Naive thymus-derived CD8-positive, alpha-beta T cell (primary cell): Measurements from ENCODE around the gene DEUP1. TPM values are rescaled to one million over a fixed set of nuclear protein-coding genes. Genes with fewer than 3 reads are reported as not detected.

Experiments
- ATAC-seq, 2 donors: fragments of 150-1000 bp; cut with Tn5 transposase in 1 of 2; sonication (Bioruptor Pico), chemical (Tn5 transposase) in 1 of 2; 1 replicate in 1 of 2; 2 replicates in 1 of 2; pipeline ENCODE4 v1.10.0; 2021; ENCODE audit warnings: mild to moderate bottlenecking in 2 of 2, moderate library complexity in 2 of 2
- POLR2A ChIA-PET: fragments of 350-600 bp; sonication (Branson Sonifier 250); formaldehyde crosslinking; loops from one replicate; lab custom pipeline; 2021; ENCODE audit warnings: antibody characterized with exemption; lab: Charles Lee
- DNase-seq, 10 donors: peaks; one replicate each; pipeline versions ENCODE4 v3.0.0 to v3.0.0-alpha.2; 2020 to 2022
- H3K27ac Mint-ChIP-seq, 10 donors: one replicate each; pipeline ENCODE4 v1.8.0; 2020 to 2022; ENCODE audit warnings: mild to moderate bottlenecking in 10 of 10, mixed read lengths in 10 of 10, moderate library complexity in 4 of 10, inconsistent platforms in 1 of 10
- H3K27me3 Mint-ChIP-seq, 5 donors: one replicate each; pipeline ENCODE4 v1.8.0; 2021 to 2022; ENCODE audit warnings: mixed read lengths in 5 of 5
- H3K36me3 Mint-ChIP-seq, 3 donors: one replicate each; pipeline ENCODE4 v1.8.0; 2020 to 2022; ENCODE audit warnings: mixed read lengths in 3 of 3, mild to moderate bottlenecking in 2 of 3, inconsistent platforms in 1 of 3
- H3K4me1 Mint-ChIP-seq, 4 donors: one replicate each; pipeline ENCODE4 v1.8.0; 2021 to 2022; ENCODE audit warnings: mixed read lengths in 4 of 4
- H3K4me3 Mint-ChIP-seq, 10 donors: one replicate each; pipeline ENCODE4 v1.8.0; 2020 to 2022; ENCODE audit warnings: mild to moderate bottlenecking in 10 of 10, mixed read lengths in 10 of 10, moderate library complexity in 6 of 10, inconsistent platforms in 1 of 10
- H3K9me3 Mint-ChIP-seq, 9 donors: one replicate each; pipeline ENCODE4 v1.8.0; 2020 to 2022; ENCODE audit warnings: mixed read lengths in 9 of 9, mild to moderate bottlenecking in 3 of 9, inconsistent platforms in 1 of 9, moderate library complexity in 1 of 9
- polyA plus RNA-seq, 3 donors: library from polyadenylated mRNA; unstranded; fragments of 300-500 nt; fragmentation: Illumina TruSeq; gene quantifications; one replicate each; pipeline ENCODE4 v1.2.3, GENCODE V29; 2021
- total RNA-seq, 8 experiments: library from RNA in 2 of 8; stranded (reverse) in 2 of 8; gene quantifications; one replicate each; pipeline ENCODE4 v1.2.3 and lab custom pipeline; 2021 to 2026

Gene DEUP1
- total and polyA plus RNA-seq, 5 experiments from 2014 or later: not detected

DNA sequence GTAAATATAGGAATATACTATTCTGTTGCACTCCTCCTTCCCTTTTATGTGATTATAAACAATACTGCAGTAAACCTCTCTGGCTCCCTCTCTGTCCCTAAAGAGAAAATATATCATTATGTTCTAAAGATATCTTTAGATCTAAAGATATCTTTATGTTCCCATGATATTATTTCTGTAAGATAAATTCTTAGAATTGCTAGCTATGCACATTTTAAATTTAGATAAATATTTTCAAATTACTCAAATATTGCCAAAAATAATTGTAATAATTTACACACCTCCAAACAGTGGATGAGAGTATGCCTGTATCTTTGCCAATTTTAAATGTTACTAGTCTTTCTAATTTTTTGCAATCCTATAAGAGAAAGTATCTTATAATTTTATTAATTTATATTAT, 10.3 kb upstream of the DEUP1 start:
- DNase-seq (no peak), ATAC-seq (no peak)
- H3K27me3 Mint-ChIP-seq: peaks cover 5 to 25% (median 13%) of the 10 kb centered on the region in 5 donors
- POLR2A ChIA-PET: no interaction called here
- no peak overlapping the region for H3K4me3 Mint-ChIP-seq
- H3K36me3 Mint-ChIP-seq: peaks cover 0 to 25% (median 2%) of the 10 kb centered on the region in 3 donors
- H3K9me3 Mint-ChIP-seq: peaks cover 12 to 44% (median 18%) of the 10 kb centered on the region in 9 donors
- H3K4me1 Mint-ChIP-seq: no peaks in the 10 kb centered on the region
- no peak overlapping the region for H3K27ac Mint-ChIP-seq

GRCh38 chr11:93322207-93322606, 8.3 kb upstream of the DEUP1 start:
- ATAC-seq: no peak
- DNase-seq: no peak
- peaks cover 0 to 8% (median 2%) of the 10 kb centered on the region in 3 donors for H3K36me3 Mint-ChIP-seq
- no peak overlapping the region for H3K27ac Mint-ChIP-seq
- peaks cover 5 to 25% (median 12%) of the 10 kb centered on the region in 5 donors for H3K27me3 Mint-ChIP-seq
- no peaks in the 10 kb centered on the region for H3K4me1 Mint-ChIP-seq
- H3K4me3 Mint-ChIP-seq: no peak overlapping the region
- POLR2A ChIA-PET: no interaction called here
- H3K9me3 Mint-ChIP-seq: peaks cover 4 to 24% (median 12%) of the 10 kb centered on the region in 9 donors

DNA sequence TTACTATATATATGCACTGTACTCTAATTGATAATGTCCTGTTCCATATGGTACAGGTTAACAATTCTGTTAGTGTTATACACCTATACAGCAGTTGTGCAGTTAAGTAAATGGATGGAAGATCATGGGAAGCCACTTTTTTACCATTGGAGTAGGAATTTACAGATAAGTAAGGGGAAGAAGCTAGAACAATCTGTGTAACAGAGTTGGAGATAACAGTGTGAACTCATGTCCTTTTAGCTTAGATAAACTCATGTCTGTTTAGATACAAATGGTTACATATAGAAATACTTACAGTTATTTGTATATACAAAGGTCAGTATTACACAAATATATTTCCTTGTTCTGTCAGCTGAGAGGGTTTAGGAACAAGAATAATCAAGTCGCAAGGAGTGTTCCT, 6.8 kb upstream of the DEUP1 start:
- H3K4me3 Mint-ChIP-seq: no peak overlapping the region
- peaks cover 0 to 8% (median 2%) of the 10 kb centered on the region in 3 donors for H3K36me3 Mint-ChIP-seq
- no peak for ATAC-seq
- POLR2A ChIA-PET: no interaction called here
- no peak for DNase-seq
- H3K27me3 Mint-ChIP-seq: peaks cover 8 to 27% (median 16%) of the 10 kb centered on the region in 5 donors
- no peaks in the 10 kb centered on the region for H3K4me1 Mint-ChIP-seq
- H3K9me3 Mint-ChIP-seq: peaks cover 4 to 12% (median 8%) of the 10 kb centered on the region in 9 donors
- no peak overlapping the region for H3K27ac Mint-ChIP-seq

DNA sequence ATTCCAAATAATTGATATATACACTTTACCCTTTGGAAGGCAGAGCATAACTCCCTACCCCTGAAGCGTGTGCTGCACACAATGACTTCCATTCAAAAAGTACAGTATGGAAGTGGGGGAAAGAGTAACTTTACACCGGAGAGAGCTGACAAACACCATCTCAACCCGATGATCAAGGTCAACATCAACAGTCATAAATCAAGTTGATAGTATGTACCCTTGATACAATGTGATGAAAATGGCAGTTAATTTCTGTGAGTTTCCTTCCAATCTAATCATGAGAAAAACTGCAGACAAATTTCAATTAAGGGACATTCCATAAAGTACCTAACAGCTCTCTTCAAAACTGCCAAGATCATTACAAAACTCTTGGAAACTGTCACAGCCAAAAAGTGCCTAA, 6.0 kb upstream of the DEUP1 start:
- no peak for DNase-seq
- Mint-ChIP-seq H3K4me3 (no peak overlapping the region), H3K4me1 (no peaks in the 10 kb centered on the region), H3K9me3 (peaks cover under 1 to 4% (median 2%) of the 10 kb centered on the region in 9 donors), H3K27me3 (peaks cover 14 to 27% (median 15%) of the 10 kb centered on the region in 5 donors), H3K36me3 (peaks cover 0 to 6% (median 0%) of the 10 kb centered on the region in 3 donors), H3K27ac (no peak overlapping the region)
- POLR2A ChIA-PET: no interaction called here
- ATAC-seq: no peak

DNA sequence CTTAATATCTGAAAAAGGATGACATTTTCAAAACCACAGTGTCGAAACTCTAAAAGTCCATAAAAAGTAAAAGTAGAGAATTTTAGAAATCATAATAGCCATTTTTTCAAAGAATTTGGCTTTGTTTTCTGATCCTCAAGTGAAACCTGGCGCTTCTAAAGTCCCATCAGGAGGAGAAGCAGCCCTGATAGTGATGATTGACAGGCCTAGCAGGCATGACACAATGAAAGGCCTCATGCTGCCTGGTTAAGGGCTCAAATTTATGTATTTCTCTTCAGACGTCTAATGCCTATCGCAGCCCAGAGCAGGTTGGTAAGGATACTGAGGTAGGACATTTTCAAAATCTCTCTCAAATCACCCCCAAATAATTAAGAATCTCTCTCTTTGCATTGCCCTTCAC, 3.9 kb upstream of the DEUP1 start:
- H3K9me3 Mint-ChIP-seq: peaks cover 0 to 2% (median 0%) of the 10 kb centered on the region in 9 donors

GRCh38 chr11:93329936-93330445, 551 bp upstream of the DEUP1 start:
- peak overlapping the region in 7 of 10 donors; percentile 23 to 58 (median 41) for H3K4me3 Mint-ChIP-seq
- no peak for DNase-seq
- peaks cover 34 to 66% (median 40%) of the 10 kb centered on the region in 5 donors for H3K27me3 Mint-ChIP-seq
- no peak for ATAC-seq
- peaks cover 0 to 2% (median 0%) of the 10 kb centered on the region in 9 donors for H3K9me3 Mint-ChIP-seq
- H3K4me1 Mint-ChIP-seq: peaks cover 2 to 7% (median 6%) of the 10 kb centered on the region in 4 donors
- POLR2A ChIA-PET: no interaction called here
- H3K36me3 Mint-ChIP-seq: peaks cover 0 to 13% (median 0%) of the 10 kb centered on the region in 3 donors
- no peak overlapping the region for H3K27ac Mint-ChIP-seq

More for the DNA sequence above, 3.9 kb upstream of the DEUP1 start:
- Mint-ChIP-seq H3K4me1 (peaks cover 2 to 7% (median 6%) of the 10 kb centered on the region in 4 donors), H3K36me3 (peaks cover 0 to 13% (median 0%) of the 10 kb centered on the region in 3 donors), H3K27me3 (peaks cover 25 to 47% (median 29%) of the 10 kb centered on the region in 5 donors), H3K27ac (no peak overlapping the region), H3K4me3 (no peak overlapping the region)
- POLR2A ChIA-PET: no interaction called here
- ATAC-seq: no peak
- DNase-seq: no peak

DNA sequence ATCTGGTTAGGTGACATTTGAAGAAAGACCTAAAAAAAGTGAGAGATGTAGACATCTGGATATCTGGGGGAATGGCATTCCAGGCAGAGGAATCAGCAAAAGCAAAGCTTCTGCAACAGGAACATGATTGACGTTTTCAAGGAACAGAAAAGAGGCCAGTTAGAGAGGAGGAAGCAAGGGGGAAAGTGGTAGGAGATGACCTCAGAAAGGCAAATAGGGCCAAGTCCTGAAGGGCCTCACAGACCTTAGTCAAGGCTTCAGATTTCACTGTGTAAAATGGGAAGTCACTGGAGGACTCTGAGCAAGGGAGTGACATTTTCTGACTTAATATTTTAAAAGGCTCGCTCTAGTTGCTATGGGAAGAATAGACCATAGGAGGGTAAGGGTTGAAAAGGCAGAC, 9.7 kb downstream of the DEUP1 start:
- Mint-ChIP-seq H3K4me1 (no peaks in the 10 kb centered on the region), H3K27me3 (peaks cover 0 to 12% (median 3%) of the 10 kb centered on the region in 5 donors), H3K27ac (no peak overlapping the region), H3K9me3 (no peaks in the 10 kb centered on the region), H3K4me3 (no peak overlapping the region), H3K36me3 (no peaks in the 10 kb centered on the region)
- ATAC-seq: no peak
- DNase-seq: no peak
- POLR2A ChIA-PET: no interaction called here

DNA sequence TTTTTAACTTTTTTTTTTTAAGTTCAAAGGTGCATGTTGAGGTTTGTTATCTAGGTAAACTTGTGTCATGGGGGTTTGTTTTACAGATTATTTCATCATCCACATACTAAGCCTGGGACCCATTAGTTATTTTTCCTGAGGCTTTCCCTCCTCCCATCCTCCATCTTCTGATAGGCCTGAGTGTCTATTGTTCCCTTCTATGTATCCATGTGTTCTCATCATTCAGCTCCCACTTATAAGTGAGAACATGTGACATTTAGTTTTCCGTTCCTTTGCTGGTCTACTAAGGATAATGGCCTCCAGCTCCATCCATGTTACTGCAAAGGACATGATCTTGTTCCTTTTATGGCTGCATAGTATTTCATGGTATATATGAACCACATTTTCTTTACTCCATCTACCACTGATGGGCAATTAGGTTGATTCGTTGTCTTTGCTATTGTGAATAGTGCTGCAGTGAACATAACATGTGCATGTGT, 14.4 kb downstream of the DEUP1 start:
- POLR2A ChIA-PET: no interaction called here
- Mint-ChIP-seq H3K27ac (no peak overlapping the region), H3K36me3 (no peaks in the 10 kb centered on the region), H3K27me3 (peaks cover 3 to 15% (median 5%) of the 10 kb centered on the region in 5 donors), H3K4me1 (no peaks in the 10 kb centered on the region), H3K9me3 (no peaks in the 10 kb centered on the region), H3K4me3 (no peak overlapping the region)
- DNase-seq (no peak), ATAC-seq (no peak)

GRCh38 chr11:93348930-93349329, 18.4 kb downstream of the DEUP1 start:
- ATAC-seq (no peak), DNase-seq (no peak)
- Mint-ChIP-seq H3K9me3 (peaks cover 0 to 5% (median 0%) of the 10 kb centered on the region in 9 donors), H3K36me3 (no peaks in the 10 kb centered on the region), H3K27me3 (peaks cover 3 to 17% (median 5%) of the 10 kb centered on the region in 5 donors), H3K27ac (no peak overlapping the region), H3K4me1 (no peaks in the 10 kb centered on the region), H3K4me3 (no peak overlapping the region)
- POLR2A ChIA-PET: no interaction called here

GRCh38 chr11:93350835-93351234, 20.3 kb downstream of the DEUP1 start:
- POLR2A ChIA-PET: no interaction called here

GRCh38 chr11:93359396-93359795, 28.9 kb downstream of the DEUP1 start:
- Mint-ChIP-seq H3K27ac (no peak overlapping the region), H3K9me3 (peaks cover 2 to 26% (median 19%) of the 10 kb centered on the region in 9 donors), H3K36me3 (peaks cover 0 to 12% (median 0%) of the 10 kb centered on the region in 3 donors), H3K27me3 (peaks cover 0 to 7% (median 1%) of the 10 kb centered on the region in 5 donors), H3K4me1 (no peaks in the 10 kb centered on the region), H3K4me3 (no peak overlapping the region)
- ATAC-seq: no peak
- POLR2A ChIA-PET: no interaction called here
- no peak for DNase-seq

More at GRCh38 chr11:93350835-93351234, 20.3 kb downstream of the DEUP1 start:
- DNase-seq (no peak), ATAC-seq (no peak)
- Mint-ChIP-seq H3K4me1 (no peaks in the 10 kb centered on the region), H3K27ac (no peak overlapping the region), H3K4me3 (no peak overlapping the region), H3K27me3 (peaks cover 2 to 19% (median 6%) of the 10 kb centered on the region in 5 donors), H3K36me3 (no peaks in the 10 kb centered on the region), H3K9me3 (peaks cover 0 to 11% (median 2%) of the 10 kb centered on the region in 9 donors)

DNA sequence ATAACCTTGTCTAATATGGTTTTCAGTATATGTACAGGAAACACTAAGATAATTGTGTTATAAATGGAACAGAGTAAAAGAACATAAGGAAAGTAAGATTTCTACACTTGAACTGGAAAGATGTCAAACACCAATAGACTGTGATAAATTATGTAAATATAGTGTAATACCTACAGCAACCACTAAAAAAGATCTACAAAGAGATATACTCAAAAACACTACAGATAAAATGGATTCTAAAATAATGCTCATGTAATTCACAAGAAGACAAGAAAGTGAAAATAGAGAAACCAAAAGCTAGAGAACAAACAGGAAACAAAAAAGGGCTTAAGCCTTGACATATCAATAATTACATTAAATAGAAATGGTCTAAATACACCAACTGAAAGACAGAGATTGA, 30.9 kb downstream of the DEUP1 start:
- peaks cover 2 to 24% (median 19%) of the 10 kb centered on the region in 9 donors for H3K9me3 Mint-ChIP-seq
- no peaks in the 10 kb centered on the region for H3K4me1 Mint-ChIP-seq
- peaks cover 0 to 7% (median 1%) of the 10 kb centered on the region in 5 donors for H3K27me3 Mint-ChIP-seq
- peaks cover 0 to 12% (median 0%) of the 10 kb centered on the region in 3 donors for H3K36me3 Mint-ChIP-seq
- no peak for ATAC-seq
- DNase-seq: no peak
- no peak overlapping the region for H3K4me3 Mint-ChIP-seq
- POLR2A ChIA-PET: no interaction called here
- H3K27ac Mint-ChIP-seq: no peak overlapping the region

DNA sequence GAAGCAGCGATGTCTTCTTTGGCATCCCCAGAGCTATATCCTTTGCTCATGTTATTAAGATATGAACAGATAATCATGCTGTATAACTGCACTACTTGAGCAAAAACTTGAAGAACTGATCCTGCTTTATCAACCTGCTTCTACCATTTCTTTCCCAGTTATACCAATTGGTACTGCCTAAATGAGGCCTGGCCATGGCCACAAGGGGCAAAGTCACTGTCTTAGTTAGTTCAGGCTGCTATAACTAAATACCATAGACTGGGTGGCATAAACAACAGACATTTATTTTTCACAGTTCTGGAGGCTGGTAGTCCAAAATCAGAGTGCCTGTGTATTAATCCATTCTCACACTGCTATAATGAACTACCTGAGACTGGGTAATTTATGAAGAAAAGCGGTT, 37.5 kb downstream of the DEUP1 start:
- peaks cover 0 to 14% (median 7%) of the 10 kb centered on the region in 9 donors for H3K9me3 Mint-ChIP-seq
- POLR2A ChIA-PET: no interaction called here
- H3K27ac Mint-ChIP-seq: no peak overlapping the region
- H3K4me3 Mint-ChIP-seq: no peak overlapping the region
- ATAC-seq: no peak
- peaks cover 0 to 8% (median 0%) of the 10 kb centered on the region in 5 donors for H3K27me3 Mint-ChIP-seq
- H3K4me1 Mint-ChIP-seq: peaks cover 0 to 1% (median 0%) of the 10 kb centered on the region in 4 donors
- H3K36me3 Mint-ChIP-seq: no peaks in the 10 kb centered on the region
- DNase-seq: no peak
